ENCODE results near the gene UBAC2. TPM values are rescaled to one million over a fixed set of nuclear protein-coding genes. Genes with fewer than 3 reads are reported as not detected.

Gene UBAC2
- total and polyA plus RNA-seq, 2 donors (not counting 3 experiments of a cell fraction or from before 2014, with no cell fraction given): 45.7 to 54.4 TPM

GRCh38 chr13:99223587-99223986 is 22.9 kb downstream of the UBAC2 start:
- Histone ChIP-seq H3K9ac (replicated peaks; ENCODE audit: extremely low read depth, insufficient read depth, low read length) (no peak overlapping the region), H3K27me3 (ENCODE audit: control insufficient read depth in 2 of 2, insufficient read depth in 2 of 2, low read length in 2 of 2) (no peaks in the 10 kb centered on the region), H3K4me1 (ENCODE audit: control insufficient read depth, extremely low read depth, insufficient read depth, low read length) (no peaks in the 10 kb centered on the region), H2AFZ (ENCODE audit: low read depth, low read length) (no peak overlapping the region), H3K36me3 (ENCODE audit: control insufficient read depth in 2 of 2, extremely low read depth in 1 of 2, insufficient read depth in 2 of 2, low read length in 2 of 2) (no peaks in the 10 kb centered on the region), H3K9me3 (replicated peaks; ENCODE audit: control insufficient read depth, insufficient read depth, low read length) (no peaks in the 10 kb centered on the region), H3K79me2 (ENCODE audit: control insufficient read depth, insufficient read depth, low read length) (peaks cover 68% of the 10 kb centered on the region), H3K4me3 (replicated peaks in 1 of 3; ENCODE audit: insufficient read depth in 1 of 3, low read depth in 1 of 3, low read length in 3 of 3) (no peak overlapping the region), H3K4me2 (ENCODE audit: insufficient read depth, low read length) (no peak overlapping the region), H4K20me1 (replicated peaks; ENCODE audit: control insufficient read depth, extremely low read depth, insufficient read depth, low read length) (peaks cover 2% of the 10 kb centered on the region), H3K27ac (ENCODE audit: insufficient read depth, low read depth, low read length) (no peak overlapping the region), H3K9me1 (replicated peaks; ENCODE audit: control insufficient read depth, extremely low read depth, insufficient read depth, low read length) (no peaks in the 10 kb centered on the region)
- ChIA-PET CTCF (no interaction called here), POLR2A (no interaction called here)
- intact Hi-C loops (cut with micrococcal nuclease): no loop called here
- TF ChIP-seq CTCF (IDR thresholded peaks at IDR 0.05; ENCODE audit: extremely low read depth in 1 of 2, insufficient read depth in 1 of 2, low read depth in 1 of 2, low read length in 2 of 2) (no peak), EZH2 (IDR thresholded peaks at IDR 0.05; ENCODE audit: borderline replicate concordance, low read depth, low read length, severe bottlenecking) (no peak), MAX (IDR thresholded peaks at IDR 0.05; ENCODE audit: insufficient read depth, insufficient read length) (no peak), MYC (IDR thresholded peaks at IDR 0.05; ENCODE audit: low read depth, low read length) (no peak)
- no peak for DNase-seq (ENCODE audit: low read depth, low spot score)
- BruUV-seq (replicated peaks): no TSS peak
- dilution Hi-C loops (cut with MboI; ENCODE audit: extremely low pct_ligation_motif_present, low sequenced_read_pairs): no loop called here
- FAIRE-seq: no peak

- Histone ChIP-seq H3K4me3 (replicated peaks in 1 of 3; ENCODE audit: insufficient read depth in 1 of 3, low read depth in 1 of 3, low read length in 3 of 3) (no peak overlapping the region), H3K4me2 (ENCODE audit: insufficient read depth, low read length) (no peak overlapping the region), H3K36me3 (ENCODE audit: control insufficient read depth in 2 of 2, extremely low read depth in 1 of 2, insufficient read depth in 2 of 2, low read length in 2 of 2) (no peaks in the 10 kb centered on the region), H3K9me3 (replicated peaks; ENCODE audit: control insufficient read depth, insufficient read depth, low read length) (no peaks in the 10 kb centered on the region), H4K20me1 (replicated peaks; ENCODE audit: control insufficient read depth, extremely low read depth, insufficient read depth, low read length) (peaks cover 2% of the 10 kb centered on the region), H3K27me3 (ENCODE audit: control insufficient read depth in 2 of 2, insufficient read depth in 2 of 2, low read length in 2 of 2) (no peaks in the 10 kb centered on the region), H3K9ac (replicated peaks; ENCODE audit: extremely low read depth, insufficient read depth, low read length) (no peak overlapping the region), H3K4me1 (ENCODE audit: control insufficient read depth, extremely low read depth, insufficient read depth, low read length) (no peaks in the 10 kb centered on the region), H3K79me2 (ENCODE audit: control insufficient read depth, insufficient read depth, low read length) (peaks cover 67% of the 10 kb centered on the region), H3K9me1 (replicated peaks; ENCODE audit: control insufficient read depth, extremely low read depth, insufficient read depth, low read length) (no peaks in the 10 kb centered on the region), H2AFZ (ENCODE audit: low read depth, low read length) (no peak overlapping the region), H3K27ac (ENCODE audit: insufficient read depth, low read depth, low read length) (no peak overlapping the region)
- FAIRE-seq (no peak), DNase-seq (ENCODE audit: low read depth, low spot score) (no peak)
- dilution Hi-C loops (cut with MboI; ENCODE audit: extremely low pct_ligation_motif_present, low sequenced_read_pairs) (no loop called here), intact Hi-C loops (cut with micrococcal nuclease) (no loop called here)
- no TSS peak for BruUV-seq (replicated peaks)
- ChIA-PET POLR2A (no interaction called here), CTCF (no interaction called here)
- TF ChIP-seq JUN (IDR thresholded peaks at IDR 0.05; ENCODE audit: borderline replicate concordance, insufficient read depth, insufficient read length, low read depth) (no peak), MAX (IDR thresholded peaks at IDR 0.05; ENCODE audit: insufficient read depth, insufficient read length) (no peak), GATA2 (IDR thresholded peaks at IDR 0.05; ENCODE audit: insufficient read depth, insufficient read length, low read depth, low read length) (no peak), FOS (IDR thresholded peaks at IDR 0.05; ENCODE audit: borderline replicate concordance, insufficient read depth, low read length) (no peak), POLR2A (IDR thresholded peaks at IDR 0.05; ENCODE audit: low read depth, low read length) (no peak), CTCF (IDR thresholded peaks at IDR 0.05; ENCODE audit: extremely low read depth in 1 of 2, insufficient read depth in 1 of 2, low read depth in 1 of 2, low read length in 2 of 2) (no peak), POLR2AphosphoS5 (IDR thresholded peaks at IDR 0.05; ENCODE audit: insufficient read depth, low read depth, low read length) (no peak)
Measured at GRCh38 chr13:99224021-99224420, 23.4 kb downstream of the UBAC2 start.
